SK-N-SH (cell line): ENCODE measurements around the gene EFHD2. TPM values are rescaled to one million over a fixed set of nuclear protein-coding genes. Genes with fewer than 3 reads are reported as not detected.

Experiments
- CTCF ChIA-PET: fragments of 300-600, 350-600 bp; formaldehyde crosslinking; extraction: SDS; loops from one replicate; lab custom pipeline; 2021; lab: Yijun Ruan, JAX
- POLR2A ChIA-PET: fragments of 350-600 bp; sonication (Branson Sonifier 250); formaldehyde crosslinking; extraction: SDS; loops from one replicate; lab custom pipeline; 2020; ENCODE audit warnings: antibody characterized with exemption, inconsistent platforms; lab: Yijun Ruan, JAX
- DNase-seq: peaks from one replicate; pipeline ENCODE4 v3.0.0; 2012
- H2AFZ ChIP-seq: fragments of 200-600 bp; sonication (generic); 2 replicates; pipeline ENCODE4 v1.8.1; 2016; ENCODE audit warnings: antibody characterized with exemption, mild to moderate bottlenecking, low read depth
- H3F3A ChIP-seq: fragments of 200-600 bp; sonication (generic); replicated peaks from 2 replicates; pipeline ENCODE3; 2016; ENCODE audit warnings: antibody characterized with exemption, mild to moderate bottlenecking; ENCODE audit not compliant: insufficient read depth
- H3K27ac ChIP-seq, 2 experiments: fragments of 200-500 bp in 1 of 2; fragments of 200-600 bp in 1 of 2; sonication (Bioruptor generic) in 1 of 2; sonication (generic), shearing (Covaris generic) in 1 of 2; 2 replicates each; pipeline versions ENCODE4 v1.5.1 to v1.6.1; 2014 to 2016; ENCODE audit warnings: low read depth in 2 of 2, inconsistent platforms in 1 of 2, low read length in 1 of 2, mild to moderate bottlenecking in 1 of 2, mixed read lengths in 1 of 2
- H3K27me3 ChIP-seq: fragments of 200-600 bp; sonication (generic), shearing (Covaris generic); 2 replicates; pipeline ENCODE4 v1.6.1; 2016; ENCODE audit warnings: mixed run types; ENCODE audit not compliant: insufficient read depth
- H3K36me3 ChIP-seq, 2 experiments: fragments of 200-500 bp in 1 of 2; fragments of 200-600 bp in 1 of 2; sonication (Bioruptor generic) in 1 of 2; sonication (generic) in 1 of 2; replicated peaks in 1 of 2; 2 replicates each; pipeline versions ENCODE3 to v1.5.1; 2014 to 2016; ENCODE audit warnings: low read length in 1 of 2, mild to moderate bottlenecking in 1 of 2; ENCODE audit not compliant: insufficient read depth in 2 of 2, control insufficient read depth in 1 of 2
- H3K4me1 ChIP-seq, 2 experiments: fragments of 200-500 bp in 1 of 2; fragments of 200-600 bp in 1 of 2; sonication (Bioruptor generic) in 1 of 2; sonication (generic), shearing (Covaris generic) in 1 of 2; 2 replicates each; pipeline versions ENCODE4 v1.5.1 to v1.6.1; 2014 to 2016; ENCODE audit warnings: low read depth in 1 of 2, low read length in 1 of 2, mixed run types in 1 of 2; ENCODE audit not compliant: insufficient read depth in 2 of 2, control insufficient read depth in 1 of 2
- H3K4me2 ChIP-seq: fragments of 200-600 bp; sonication (generic), shearing (Covaris generic); 2 replicates; pipeline ENCODE4 v1.6.1; 2017; ENCODE audit warnings: mixed run types
- H3K4me3 ChIP-seq, 2 experiments: fragments of 200-500 bp in 1 of 2; fragments of 200-600 bp in 1 of 2; sonication (Bioruptor generic) in 1 of 2; sonication (generic), shearing (Covaris generic) in 1 of 2; 2 replicates each; pipeline versions ENCODE4 v1.5.1 to v1.8.1; 2014 to 2016; ENCODE audit warnings: low read depth in 2 of 2, inconsistent platforms in 1 of 2, low read length in 1 of 2, mild to moderate bottlenecking in 1 of 2, mixed read lengths in 1 of 2, moderate library complexity in 1 of 2
- H3K79me2 ChIP-seq: fragments of 200-600 bp; sonication (generic); 2 replicates; pipeline ENCODE4 v1.8.1; 2017; ENCODE audit warnings: mild to moderate bottlenecking; ENCODE audit not compliant: insufficient read depth
- H3K9ac ChIP-seq: fragments of 200-600 bp; sonication (generic); 2 replicates; pipeline ENCODE4 v1.6.1; 2017; ENCODE audit warnings: mixed run types
- H3K9me2 ChIP-seq: fragments of 200-600 bp; sonication (generic); 2 replicates; pipeline ENCODE4 v1.6.1; 2017; ENCODE audit warnings: mixed run types
- H3K9me3 ChIP-seq: fragments of 200-600 bp; sonication (generic); 2 replicates; pipeline ENCODE4 v1.6.1; 2017; ENCODE audit warnings: mixed run types, mild to moderate bottlenecking, moderate library complexity
- H4K20me1 ChIP-seq: fragments of 200-600 bp; sonication (generic); 2 replicates; pipeline ENCODE4 v1.6.1; 2017; ENCODE audit warnings: mild to moderate bottlenecking, mixed run types; ENCODE audit not compliant: insufficient read depth
- ELF1 ChIP-seq: IDR thresholded peaks from 2 replicates; pipeline ENCODE4 v1.4.0; 2012
- EP300 ChIP-seq, 2 experiments: IDR thresholded peaks; 2 replicates each; pipeline versions ENCODE4 v1.4.0 to v1.6.1; 2012; ENCODE audit warnings: borderline replicate concordance in 1 of 2, low read depth in 1 of 2, low read length in 1 of 2
- FOSL2 ChIP-seq: IDR thresholded peaks from 2 replicates; pipeline ENCODE4 v1.4.0; 2012; ENCODE audit warnings: low read depth, mild to moderate bottlenecking, moderate library complexity, borderline replicate concordance
- GATA2 ChIP-seq: sonication (generic); formaldehyde crosslinking; IDR thresholded peaks from 2 replicates; pipeline ENCODE4 v1.5.0; 2020; ENCODE audit warnings: mild to moderate bottlenecking, missing genetic modification reagents
- JUND ChIP-seq: IDR thresholded peaks from 2 replicates; pipeline ENCODE4 v1.4.0; 2012
- MEF2A ChIP-seq: IDR thresholded peaks from 2 replicates; pipeline ENCODE4 v1.4.0; 2012; ENCODE audit warnings: low read depth, borderline replicate concordance
- NFIC ChIP-seq: IDR thresholded peaks from 2 replicates; pipeline ENCODE4 v1.4.0; 2012; ENCODE audit warnings: borderline replicate concordance
- NRF1 ChIP-seq: IDR thresholded peaks from 2 replicates; pipeline ENCODE4 v1.6.1; 2012; ENCODE audit warnings: low read depth, mild to moderate bottlenecking, low read length
- RAD21 ChIP-seq: IDR thresholded peaks from 2 replicates; pipeline ENCODE4 v1.6.1; 2012; ENCODE audit warnings: mild to moderate bottlenecking, low read length
- RFX5 ChIP-seq: IDR thresholded peaks from 2 replicates; pipeline ENCODE4 v1.6.1; 2012; ENCODE audit warnings: mild to moderate bottlenecking, improper control_type of control experiment, low read length
- RXRA ChIP-seq: IDR thresholded peaks from 2 replicates; pipeline ENCODE4 v1.4.0; 2012; ENCODE audit warnings: low read depth, mild to moderate bottlenecking, borderline replicate concordance
- SIN3A ChIP-seq: IDR thresholded peaks from 2 replicates; pipeline ENCODE4 v1.6.1; 2012; ENCODE audit warnings: low read depth, mild to moderate bottlenecking, low read length, moderate library complexity, borderline replicate concordance
- SMC3 ChIP-seq: IDR thresholded peaks from 2 replicates; pipeline ENCODE4 v1.6.1; 2012; ENCODE audit warnings: low read depth, low read length, improper control_type of control experiment
- TAF1 ChIP-seq: IDR thresholded peaks from 2 replicates; pipeline ENCODE4 v1.6.1; 2012; ENCODE audit warnings: low read depth, mild to moderate bottlenecking, low read length, moderate library complexity, borderline replicate concordance
- TCF12 ChIP-seq: IDR thresholded peaks from 2 replicates; pipeline ENCODE4 v1.4.0; 2012
- WGBS: methylation state at CpG from one replicate; pipeline ENCODE4 v1.1.6; 2017; ENCODE audit warnings: low lambda C conversion rate; 5-methylcytosine and 5-hydroxymethylcytosine counted together
- polyA plus RNA-seq, 3 experiments: library from polyadenylated mRNA; depleted of rRNA; stranded (reverse); fragments of >200 nt; gene quantifications; 2 replicates each; pipeline ENCODE4 v1.2.3, GENCODE V29; 2012
- TF ChIP-seq, protein P1 (sequence below): IDR thresholded peaks from 2 replicates; pipeline ENCODE4; 2012
- TF ChIP-seq, protein P2 (sequence below): IDR thresholded peaks from 2 replicates; pipeline ENCODE4 v1.4.0; 2012; ENCODE audit warnings: low read depth
- TF ChIP-seq, protein P3 (sequence below): IDR thresholded peaks from 2 replicates; pipeline ENCODE4 v1.4.0; 2012; ENCODE audit warnings: low read depth, borderline replicate concordance
- TF ChIP-seq, protein P4 (sequence below): IDR thresholded peaks from 2 replicates; pipeline ENCODE4 v1.4.0; 2012; ENCODE audit warnings: low read depth, borderline replicate concordance

The EFHD2 gene
- polyA plus RNA-seq, 1 of the 3 experiments (the other 2 are of a cell fraction), result 59.8 TPM

DNA sequence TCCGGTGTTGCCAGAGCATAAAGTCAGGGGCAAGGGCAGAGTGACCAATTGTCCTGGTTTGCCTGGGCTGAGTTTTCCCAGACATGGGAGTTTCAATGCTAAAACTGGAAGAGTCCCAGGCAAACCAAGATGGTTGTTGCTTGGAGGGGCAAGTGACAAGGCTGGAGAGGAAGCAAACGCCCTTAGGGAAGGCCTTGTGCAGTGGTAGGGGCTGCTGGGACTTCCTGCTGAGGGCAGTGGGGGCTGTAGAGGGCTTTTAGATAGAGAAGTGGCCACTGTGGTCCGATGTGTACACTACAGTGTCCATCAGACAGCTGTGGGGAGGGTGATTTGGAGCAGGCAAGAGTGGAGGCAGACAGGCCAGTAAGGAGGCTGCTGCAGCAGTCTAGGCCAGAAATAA lies 39.9 kb downstream of the EFHD2 start:
- Histone ChIP-seq H3K79me2 (no peaks in the 10 kb centered on the region), H2AFZ (no peak overlapping the region), H3K36me3 (no peaks in the 10 kb centered on the region), H3K4me2 (no peak overlapping the region), H3K9me3 (no peaks in the 10 kb centered on the region), H3K9me2 (no peaks in the 10 kb centered on the region), H3F3A (peaks cover 3% of the 10 kb centered on the region), H4K20me1 (no peaks in the 10 kb centered on the region), H3K9ac (no peak overlapping the region), H3K27ac (no peak overlapping the region), H3K27me3 (no peaks in the 10 kb centered on the region), H3K4me3 (no peak overlapping the region), H3K4me1 (peaks cover 0 to 1% of the 10 kb centered on the region in 2 experiments; a peak in 1 of 4 replicates)
- CTCF ChIA-PET, result interaction anchor here (1.2 to 3.1 kb wide), 3 partner anchors 9 to 126 kb away, joined by 3 to 12 read pairs (median 6); no protein-coding TSS in a partner anchor
- no peak for TF ChIP-seq SMC3
- TF ChIP-seq TAF1, result no peak
- TF ChIP-seq, protein P1, sequence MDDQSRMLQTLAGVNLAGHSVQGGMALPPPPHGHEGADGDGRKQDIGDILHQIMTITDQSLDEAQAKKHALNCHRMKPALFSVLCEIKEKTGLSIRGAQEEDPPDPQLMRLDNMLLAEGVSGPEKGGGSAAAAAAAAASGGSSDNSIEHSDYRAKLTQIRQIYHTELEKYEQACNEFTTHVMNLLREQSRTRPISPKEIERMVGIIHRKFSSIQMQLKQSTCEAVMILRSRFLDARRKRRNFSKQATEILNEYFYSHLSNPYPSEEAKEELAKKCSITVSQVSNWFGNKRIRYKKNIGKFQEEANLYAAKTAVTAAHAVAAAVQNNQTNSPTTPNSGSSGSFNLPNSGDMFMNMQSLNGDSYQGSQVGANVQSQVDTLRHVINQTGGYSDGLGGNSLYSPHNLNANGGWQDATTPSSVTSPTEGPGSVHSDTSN, result no peak
- no peak for TF ChIP-seq TCF12
- TF ChIP-seq, protein P2, sequence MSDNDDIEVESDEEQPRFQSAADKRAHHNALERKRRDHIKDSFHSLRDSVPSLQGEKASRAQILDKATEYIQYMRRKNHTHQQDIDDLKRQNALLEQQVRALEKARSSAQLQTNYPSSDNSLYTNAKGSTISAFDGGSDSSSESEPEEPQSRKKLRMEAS, result no peak
- TF ChIP-seq NFIC, result no peak
- TF ChIP-seq, protein P3, sequence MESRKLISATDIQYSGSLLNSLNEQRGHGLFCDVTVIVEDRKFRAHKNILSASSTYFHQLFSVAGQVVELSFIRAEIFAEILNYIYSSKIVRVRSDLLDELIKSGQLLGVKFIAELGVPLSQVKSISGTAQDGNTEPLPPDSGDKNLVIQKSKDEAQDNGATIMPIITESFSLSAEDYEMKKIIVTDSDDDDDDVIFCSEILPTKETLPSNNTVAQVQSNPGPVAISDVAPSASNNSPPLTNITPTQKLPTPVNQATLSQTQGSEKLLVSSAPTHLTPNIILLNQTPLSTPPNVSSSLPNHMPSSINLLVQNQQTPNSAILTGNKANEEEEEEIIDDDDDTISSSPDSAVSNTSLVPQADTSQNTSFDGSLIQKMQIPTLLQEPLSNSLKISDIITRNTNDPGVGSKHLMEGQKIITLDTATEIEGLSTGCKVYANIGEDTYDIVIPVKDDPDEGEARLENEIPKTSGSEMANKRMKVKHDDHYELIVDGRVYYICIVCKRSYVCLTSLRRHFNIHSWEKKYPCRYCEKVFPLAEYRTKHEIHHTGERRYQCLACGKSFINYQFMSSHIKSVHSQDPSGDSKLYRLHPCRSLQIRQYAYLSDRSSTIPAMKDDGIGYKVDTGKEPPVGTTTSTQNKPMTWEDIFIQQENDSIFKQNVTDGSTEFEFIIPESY, result no peak
- no peak for TF ChIP-seq NRF1
- no peak for TF ChIP-seq ELF1
- TF ChIP-seq JUND, result no peak
- TF ChIP-seq SIN3A, result no peak
- TF ChIP-seq RXRA, result no peak
- no peak for DNase-seq
- WGBS, result 51% methylated on average over 3 of the region's 3 CpGs
- POLR2A ChIA-PET, result no interaction called here

DNA sequence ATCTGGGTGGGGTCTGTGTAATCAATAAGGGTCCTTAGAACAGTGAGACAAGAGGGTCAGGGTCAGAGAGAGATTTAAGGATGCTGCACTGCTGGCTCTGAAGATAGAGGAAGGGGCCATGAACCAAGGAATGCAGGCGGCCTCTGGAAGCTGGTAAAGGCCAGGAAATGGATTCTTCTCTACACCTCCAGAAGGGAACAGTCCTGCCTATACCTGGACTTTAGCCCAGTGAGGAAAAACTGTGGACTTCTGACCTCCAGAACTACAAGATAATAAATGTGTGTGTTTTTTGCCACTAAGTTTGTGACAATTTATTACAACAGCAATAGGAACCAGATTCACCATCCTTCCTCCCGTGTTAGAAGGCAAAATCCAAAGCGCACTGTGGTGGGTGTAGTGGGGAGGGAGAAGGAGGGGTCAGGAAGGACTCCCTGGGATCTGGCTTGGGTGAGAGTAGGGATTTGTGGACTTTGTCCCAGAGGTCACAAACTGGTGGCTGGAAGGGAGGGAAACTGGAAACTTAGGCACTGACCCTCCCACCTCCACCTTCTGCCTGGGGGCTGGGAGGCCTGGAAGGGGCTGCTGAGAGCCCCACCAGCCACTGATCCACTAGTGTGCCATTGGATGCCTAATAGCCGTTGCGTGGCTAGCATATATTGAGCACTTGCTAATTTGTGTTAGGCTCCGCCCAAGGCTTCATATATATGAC lies 41.5 kb downstream of the EFHD2 start:
- H4K20me1 ChIP-seq, result no peaks in the 10 kb centered on the region
- H3K27me3 ChIP-seq, result no peaks in the 10 kb centered on the region
- ChIA-PET CTCF (interaction anchor here (3.1 kb wide), 1 partner anchor 20 kb away, joined by 12 read pairs; no protein-coding TSS in a partner anchor), POLR2A (no interaction called here)
- H3K9me2 ChIP-seq, result no peaks in the 10 kb centered on the region
- no peaks in the 10 kb centered on the region for H3K9me3 ChIP-seq
- no peak overlapping the region for H3K9ac ChIP-seq
- H3K27ac ChIP-seq, result no peak overlapping the region
- no peak overlapping the region for H3K4me3 ChIP-seq
- DNase-seq, result no peak
- H3K36me3 ChIP-seq, result no peaks in the 10 kb centered on the region
- H3K4me2 ChIP-seq, result no peak overlapping the region
- H3F3A ChIP-seq, result peaks cover 3% of the 10 kb centered on the region
- no peak overlapping the region for H2AFZ ChIP-seq
- no peaks in the 10 kb centered on the region for H3K4me1 ChIP-seq
- H3K79me2 ChIP-seq, result no peaks in the 10 kb centered on the region
- WGBS, result 81% methylated on average over 6 of the region's 6 CpGs
- TF ChIP-seq RAD21, result no peak
- TF ChIP-seq, protein P2, result no peak
- no peak for TF ChIP-seq MEF2A
- TF ChIP-seq, protein P4, sequence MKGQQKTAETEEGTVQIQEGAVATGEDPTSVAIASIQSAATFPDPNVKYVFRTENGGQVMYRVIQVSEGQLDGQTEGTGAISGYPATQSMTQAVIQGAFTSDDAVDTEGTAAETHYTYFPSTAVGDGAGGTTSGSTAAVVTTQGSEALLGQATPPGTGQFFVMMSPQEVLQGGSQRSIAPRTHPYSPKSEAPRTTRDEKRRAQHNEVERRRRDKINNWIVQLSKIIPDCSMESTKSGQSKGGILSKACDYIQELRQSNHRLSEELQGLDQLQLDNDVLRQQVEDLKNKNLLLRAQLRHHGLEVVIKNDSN, result no peak
- no peak for TF ChIP-seq GATA2
- TF ChIP-seq ELF1, result no peak
- no peak for TF ChIP-seq EP300 (IDR thresholded peaks at IDR 0.05; ENCODE audit: borderline replicate concordance in 1 of 2, low read depth in 1 of 2, low read length in 1 of 2)
- TF ChIP-seq, protein P3, result no peak
- no peak for TF ChIP-seq FOSL2
- no peak for TF ChIP-seq NFIC
- TF ChIP-seq RFX5, result no peak
